Measurements from ENCODE around the gene TREM2.
"Not testable (repeated sequence)": the region's sequence is repeated elsewhere in the genome, so short reads cannot be mapped to it uniquely, and the experiment has no call there.

The TREM2 gene

DNA sequence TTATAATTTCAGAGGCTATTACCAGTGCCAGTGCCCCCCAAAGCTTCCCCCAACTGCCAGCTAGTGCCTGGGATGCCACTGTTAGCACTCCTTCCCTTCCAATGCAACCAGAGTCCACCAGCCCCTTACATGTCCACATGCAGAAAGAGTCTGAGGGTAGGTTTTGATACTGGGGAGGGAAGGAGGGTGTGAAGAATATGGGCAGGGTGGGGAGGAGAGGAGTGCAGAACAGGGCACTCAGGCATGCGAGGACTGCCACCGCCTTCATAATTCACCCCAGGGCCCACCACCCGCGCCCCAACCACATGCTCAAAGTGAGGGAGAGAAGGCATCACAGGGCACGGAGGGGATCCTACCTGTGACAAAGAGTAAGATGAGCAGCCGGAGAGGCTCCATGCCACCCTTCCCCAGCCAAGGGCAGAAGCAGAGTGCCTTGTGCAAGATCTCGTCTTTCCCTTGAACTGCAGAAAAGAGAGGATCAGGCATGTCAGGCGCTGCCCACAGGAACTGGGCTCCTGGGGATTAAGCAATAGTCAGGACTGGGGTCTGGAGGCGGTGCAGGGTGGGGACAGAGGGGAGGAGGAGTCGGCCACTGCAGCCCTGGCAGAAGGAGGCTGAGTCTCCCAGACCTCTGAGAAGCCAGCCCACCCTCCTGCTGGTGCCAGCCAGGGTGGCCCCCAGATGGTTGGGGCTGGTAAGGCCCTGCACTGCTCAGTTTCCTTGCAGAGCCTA, at the start of gene TREM2:
TSS of gene TREM2 (minus strand) at position 430 of the 732 bp plus-strand sequence. CDS start at position 396, 34 bp downstream.
- DNase-seq, result no peak

DNA sequence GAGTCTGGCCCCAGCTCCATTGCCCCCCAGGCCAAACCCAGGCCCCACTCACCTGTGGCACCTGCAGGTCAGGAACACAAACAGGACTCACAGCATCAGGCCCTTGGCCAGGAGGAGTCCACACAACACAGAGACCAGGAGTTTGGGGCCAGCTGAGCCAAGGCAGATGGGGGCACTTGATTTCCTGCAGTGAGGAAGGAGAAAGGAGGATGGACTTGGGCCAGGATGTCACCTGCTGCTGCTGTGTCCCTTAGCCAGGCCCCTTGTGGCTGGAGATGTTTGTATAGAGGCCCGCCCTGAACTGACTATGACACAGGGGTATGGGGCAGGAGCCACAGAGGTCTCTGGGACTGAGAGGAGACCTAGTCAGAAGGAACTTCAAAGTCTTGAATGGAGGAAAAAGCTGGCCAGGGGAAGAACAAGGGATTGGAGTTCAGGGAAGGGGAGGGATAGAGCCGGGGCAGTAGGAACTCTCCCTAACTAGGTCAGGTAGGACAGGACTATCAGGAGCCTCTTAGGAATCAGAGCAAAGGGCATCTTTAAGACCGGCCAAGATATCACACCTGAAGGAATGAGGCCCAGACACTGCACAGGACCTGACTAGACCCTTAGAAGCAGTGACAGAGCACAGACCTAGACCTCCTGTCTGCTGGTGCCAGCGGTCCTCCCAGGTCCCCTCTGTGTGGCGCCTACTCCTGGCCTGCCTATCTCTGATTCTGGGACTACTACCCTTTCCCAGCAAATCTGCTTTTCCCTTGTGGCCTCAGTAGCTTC, 46.8 kb upstream of the TREM2 start:
- DNase-seq, result no peak

DNA sequence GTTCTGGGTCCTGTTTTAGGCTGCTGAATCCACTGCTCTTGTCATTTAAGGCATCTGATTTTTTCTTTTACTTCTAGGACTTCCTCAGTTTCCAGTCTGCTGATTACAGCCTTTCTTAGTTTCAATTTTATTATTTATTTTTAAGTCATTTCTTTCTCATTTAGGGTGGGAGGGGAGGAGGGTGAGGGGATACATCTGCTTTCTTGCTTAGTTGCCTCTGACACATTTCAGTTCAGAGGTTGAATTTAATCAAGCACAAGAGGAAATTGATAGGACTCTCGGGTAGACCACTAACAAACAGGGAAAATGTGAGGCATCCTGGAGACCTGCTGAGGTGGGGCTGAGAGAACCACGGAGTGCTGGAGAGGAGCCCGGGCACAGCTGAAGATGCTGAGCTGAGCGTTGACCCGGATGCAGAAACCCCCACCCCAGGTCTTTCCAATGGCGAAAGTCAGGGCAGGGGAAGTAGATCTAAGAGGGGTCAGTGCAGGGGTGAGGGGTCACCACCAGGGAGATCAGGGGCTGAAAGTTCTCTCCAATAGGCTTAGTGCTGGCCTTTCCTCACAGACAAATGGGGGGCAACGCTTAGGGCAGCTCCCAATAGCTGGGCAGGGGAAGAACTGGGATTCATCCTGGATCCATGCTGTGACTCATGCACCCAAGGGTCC, 45.7 kb upstream of the TREM2 start:
- no peak for DNase-seq

GRCh38 chr6:41204156-41204555, 41.2 kb upstream of the TREM2 start:
- DNase-seq, result no peak

GRCh38 chr6:41201764-41202173, 38.9 kb upstream of the TREM2 start:
- DNase-seq, result no peak

DNA sequence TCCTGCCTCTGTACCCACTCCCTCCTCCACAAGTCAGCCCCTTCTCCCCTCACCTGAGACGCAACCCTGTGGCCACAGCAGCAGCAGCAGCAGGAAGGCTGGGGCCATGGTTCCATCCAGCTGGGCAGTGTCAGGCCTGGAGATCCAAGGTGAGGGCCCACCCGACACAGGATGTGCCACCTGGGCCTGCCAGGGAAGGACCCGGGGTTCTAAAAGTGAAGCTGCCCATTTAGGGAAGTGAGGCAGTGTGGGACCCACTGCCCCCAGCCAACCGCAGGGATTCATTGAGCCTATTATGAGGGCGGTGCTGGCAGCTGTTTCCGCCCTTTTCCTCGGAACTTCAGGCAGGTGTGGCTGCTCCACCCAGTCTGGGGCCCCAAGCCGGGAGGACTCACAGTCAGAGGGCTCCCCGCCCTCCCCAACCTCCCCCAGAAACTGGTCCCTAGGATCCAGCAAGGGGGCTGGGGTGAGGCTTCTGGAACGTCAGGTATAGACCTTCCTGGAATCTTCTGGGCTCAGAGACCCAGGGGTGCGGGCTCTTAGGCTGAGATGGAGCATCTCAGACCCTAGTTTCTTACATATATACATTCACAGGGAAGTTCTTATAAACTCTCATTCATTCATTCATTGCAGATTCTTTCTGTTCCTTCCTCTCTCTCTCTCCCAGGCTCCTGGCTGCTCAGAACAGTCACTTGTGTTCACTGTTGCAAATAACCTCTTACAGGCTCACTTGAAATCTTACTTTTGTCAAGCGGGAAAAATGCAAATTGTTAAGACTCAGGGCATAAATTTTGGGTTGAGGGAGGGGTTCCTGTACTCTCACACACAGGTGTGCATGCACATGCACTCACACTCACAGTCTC, 38.2 kb upstream of the TREM2 start, which contains the start of gene TREML2:
TSS of gene TREML2 (minus strand) at position 249 of the 863 bp plus-strand sequence. CDS start at position 108, 141 bp downstream.
- DNase-seq, result no peak

- no peak for DNase-seq
Measured at GRCh38 chr6:41200296-41200900, 37.5 kb upstream of the TREM2 start.

- no peak for DNase-seq
Measured at GRCh38 chr6:41199552-41200246, 36.8 kb upstream of the TREM2 start.

GRCh38 chr6:41197234-41197633, 34.3 kb upstream of the TREM2 start:
- DNase-seq, result no peak

DNA sequence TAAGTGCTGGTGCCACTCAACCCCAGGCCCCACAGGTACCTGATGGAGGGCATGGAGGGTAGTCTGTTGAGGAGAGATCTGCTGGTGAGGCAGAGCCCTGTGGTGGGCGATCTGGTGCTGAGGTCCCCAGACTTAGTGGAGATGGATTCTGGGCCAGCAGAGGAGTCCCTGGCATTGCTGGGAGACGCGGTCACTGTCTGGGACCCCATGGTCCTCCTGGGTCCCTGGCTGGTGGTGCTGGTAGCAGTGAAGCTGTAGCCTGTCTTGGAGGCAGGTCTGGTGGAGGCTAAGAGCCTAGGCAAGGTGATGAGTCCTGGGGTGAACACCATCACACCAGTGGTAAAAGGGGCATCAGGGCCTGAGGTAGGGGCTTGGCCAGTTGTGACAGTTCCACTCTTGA, 31.5 kb upstream of the TREM2 start:
- DNase-seq, result no peak

GRCh38 chr6:41193884-41194283, 31.0 kb upstream of the TREM2 start:
- no peak for DNase-seq

DNA sequence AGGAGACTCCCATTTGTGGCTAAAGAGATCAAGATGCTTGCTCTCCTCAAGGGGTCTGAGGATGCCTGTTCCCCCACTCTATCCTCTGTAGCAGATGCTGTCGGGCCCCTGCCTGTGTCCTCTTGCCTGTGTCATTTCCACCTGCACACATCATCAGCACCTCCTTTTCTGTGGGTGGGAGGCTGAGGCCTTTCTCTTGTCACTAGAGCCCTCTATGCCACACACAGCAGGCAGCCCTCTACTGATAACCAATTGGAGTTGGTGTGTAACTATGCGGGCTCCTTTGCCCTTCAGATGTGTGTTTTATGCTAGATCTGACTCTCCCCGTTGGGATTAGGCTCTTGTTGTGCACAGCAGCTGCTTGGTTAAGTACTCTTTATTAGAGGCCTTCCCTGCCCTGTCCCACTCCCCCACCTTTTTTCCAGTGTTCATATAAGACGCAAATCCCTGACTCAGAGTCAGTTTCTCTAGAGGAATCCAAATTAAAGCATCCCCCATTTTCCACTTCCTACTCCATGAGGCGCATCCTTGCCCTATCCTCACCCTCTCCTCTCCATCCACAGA, 30.3 kb upstream of the TREM2 start:
- DNase-seq, result no peak

GRCh38 chr6:41191569-41191968, 28.7 kb upstream of the TREM2 start:
- DNase-seq, result no peak

GRCh38 chr6:41190791-41191190, 27.9 kb upstream of the TREM2 start:
- no peak for DNase-seq

DNA sequence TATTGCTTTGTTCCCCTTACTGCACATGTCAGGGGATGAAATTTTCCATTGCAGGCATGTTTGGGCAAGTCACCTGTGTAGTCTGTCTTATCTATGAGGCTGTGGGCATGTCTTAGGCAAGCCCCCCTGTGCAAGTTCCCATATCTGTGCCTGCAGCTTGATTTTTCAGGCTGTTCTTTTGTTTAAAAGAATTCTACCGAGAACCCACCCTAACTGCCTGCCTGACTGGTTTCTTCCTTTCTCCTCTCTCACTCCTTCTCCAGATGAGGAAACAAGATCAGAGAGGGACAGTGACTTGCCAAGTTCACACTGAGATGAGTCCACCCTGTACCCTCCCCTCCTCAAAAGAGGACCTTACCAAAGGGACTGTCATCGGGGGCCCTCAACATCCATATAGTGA, 27.1 kb upstream of the TREM2 start:
- DNase-seq, result no peak

GRCh38 chr6:41189046-41189445, 26.1 kb upstream of the TREM2 start:
- DNase-seq, result not testable (repeated sequence)

GRCh38 chr6:41187924-41188886, 25.3 kb upstream of the TREM2 start:
- DNase-seq, result no peak

- no peak for DNase-seq
Measured at GRCh38 chr6:41186031-41186562, 23.2 kb upstream of the TREM2 start.

- no peak for DNase-seq
Measured at GRCh38 chr6:41184761-41185160, 21.8 kb upstream of the TREM2 start.

All from COR-L47 (cell line).